ENCODE results near the gene ELFN2.

DNA sequence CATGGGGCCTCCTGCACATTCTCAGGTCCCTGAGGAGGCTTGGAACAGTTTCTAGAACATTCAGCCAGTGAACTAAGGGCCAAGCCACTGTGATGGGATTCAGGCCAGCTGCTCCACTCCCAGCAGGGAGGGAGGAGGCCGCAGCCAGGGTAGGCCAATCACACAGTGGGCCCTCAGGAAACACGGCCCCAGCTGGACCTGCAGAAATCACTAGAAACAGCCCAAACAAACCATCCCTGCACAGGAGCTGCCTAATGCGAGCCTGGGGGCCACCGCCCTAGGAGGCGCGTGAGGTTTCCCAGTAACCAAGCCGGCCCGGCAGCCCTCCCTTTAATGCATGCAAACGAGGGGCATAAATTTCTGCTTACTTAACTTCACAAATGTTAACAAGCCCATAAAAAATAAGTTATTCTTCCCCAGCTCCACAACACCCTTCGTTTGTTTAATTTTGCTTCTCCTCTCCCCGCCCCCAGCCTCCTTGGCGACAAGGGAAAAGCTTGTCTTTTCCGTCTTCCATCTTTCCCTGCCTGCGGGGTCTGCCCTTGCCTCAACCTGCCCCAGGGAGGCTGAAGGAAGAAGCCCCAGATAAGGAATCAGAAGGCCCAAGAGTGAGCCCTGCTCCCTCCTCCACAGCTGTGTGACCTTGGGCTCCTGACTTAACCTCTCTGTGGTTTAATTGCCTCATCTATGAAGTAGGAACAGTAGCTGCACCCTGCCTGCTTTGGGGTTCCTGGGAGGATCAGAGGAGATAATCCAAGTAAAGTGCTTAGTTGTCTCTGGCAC lies 25.7 kb downstream of the ELFN2 start:
- TF ChIP-seq, protein P1, sequence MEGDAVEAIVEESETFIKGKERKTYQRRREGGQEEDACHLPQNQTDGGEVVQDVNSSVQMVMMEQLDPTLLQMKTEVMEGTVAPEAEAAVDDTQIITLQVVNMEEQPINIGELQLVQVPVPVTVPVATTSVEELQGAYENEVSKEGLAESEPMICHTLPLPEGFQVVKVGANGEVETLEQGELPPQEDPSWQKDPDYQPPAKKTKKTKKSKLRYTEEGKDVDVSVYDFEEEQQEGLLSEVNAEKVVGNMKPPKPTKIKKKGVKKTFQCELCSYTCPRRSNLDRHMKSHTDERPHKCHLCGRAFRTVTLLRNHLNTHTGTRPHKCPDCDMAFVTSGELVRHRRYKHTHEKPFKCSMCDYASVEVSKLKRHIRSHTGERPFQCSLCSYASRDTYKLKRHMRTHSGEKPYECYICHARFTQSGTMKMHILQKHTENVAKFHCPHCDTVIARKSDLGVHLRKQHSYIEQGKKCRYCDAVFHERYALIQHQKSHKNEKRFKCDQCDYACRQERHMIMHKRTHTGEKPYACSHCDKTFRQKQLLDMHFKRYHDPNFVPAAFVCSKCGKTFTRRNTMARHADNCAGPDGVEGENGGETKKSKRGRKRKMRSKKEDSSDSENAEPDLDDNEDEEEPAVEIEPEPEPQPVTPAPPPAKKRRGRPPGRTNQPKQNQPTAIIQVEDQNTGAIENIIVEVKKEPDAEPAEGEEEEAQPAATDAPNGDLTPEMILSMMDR (conservative IDR thresholded peaks at IDR 0.05; ENCODE audit: low read length) = no peak
- no peak for TF ChIP-seq EZH2phosphoT487 (IDR thresholded peaks at IDR 0.05; ENCODE audit: borderline replicate concordance, low read depth, low read length)

Data from OCI-LY7 (cell line).